ENCODE measurements around the gene VEZF1. TPM values are rescaled to one million over a fixed set of nuclear protein-coding genes. Genes with fewer than 3 reads are reported as not detected.

The VEZF1 gene
- total RNA-seq, 2 donors from 2014 or later, result 50.3 to 59.3 TPM

DNA sequence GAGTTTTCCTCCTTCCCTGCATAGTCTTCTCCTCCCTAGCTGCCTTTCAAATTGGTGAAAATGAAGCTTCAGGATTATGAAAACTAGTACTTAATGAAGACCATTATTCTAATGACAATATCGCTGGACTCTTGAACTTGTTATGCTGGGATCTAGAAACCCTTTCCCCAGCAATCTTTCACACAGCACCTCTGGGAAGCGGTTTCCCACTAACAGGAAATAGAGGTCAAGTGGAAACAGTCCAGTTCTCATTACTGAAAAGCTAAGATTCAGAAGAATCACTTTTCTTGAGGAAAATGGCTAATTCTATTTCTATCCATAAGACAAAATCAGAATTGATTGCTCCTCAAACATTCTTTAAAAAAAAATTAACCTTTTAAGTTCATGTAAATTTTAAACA lies 2.0 kb upstream of the VEZF1 start:
- DNase-seq, result no peak
- H3K36me3 Mint-ChIP-seq (ENCODE audit: low read depth), result peaks cover 1% of the 10 kb centered on the region
- H3K4me1 Mint-ChIP-seq, result peaks cover 60% of the 10 kb centered on the region
- TF ChIP-seq, protein P1, sequence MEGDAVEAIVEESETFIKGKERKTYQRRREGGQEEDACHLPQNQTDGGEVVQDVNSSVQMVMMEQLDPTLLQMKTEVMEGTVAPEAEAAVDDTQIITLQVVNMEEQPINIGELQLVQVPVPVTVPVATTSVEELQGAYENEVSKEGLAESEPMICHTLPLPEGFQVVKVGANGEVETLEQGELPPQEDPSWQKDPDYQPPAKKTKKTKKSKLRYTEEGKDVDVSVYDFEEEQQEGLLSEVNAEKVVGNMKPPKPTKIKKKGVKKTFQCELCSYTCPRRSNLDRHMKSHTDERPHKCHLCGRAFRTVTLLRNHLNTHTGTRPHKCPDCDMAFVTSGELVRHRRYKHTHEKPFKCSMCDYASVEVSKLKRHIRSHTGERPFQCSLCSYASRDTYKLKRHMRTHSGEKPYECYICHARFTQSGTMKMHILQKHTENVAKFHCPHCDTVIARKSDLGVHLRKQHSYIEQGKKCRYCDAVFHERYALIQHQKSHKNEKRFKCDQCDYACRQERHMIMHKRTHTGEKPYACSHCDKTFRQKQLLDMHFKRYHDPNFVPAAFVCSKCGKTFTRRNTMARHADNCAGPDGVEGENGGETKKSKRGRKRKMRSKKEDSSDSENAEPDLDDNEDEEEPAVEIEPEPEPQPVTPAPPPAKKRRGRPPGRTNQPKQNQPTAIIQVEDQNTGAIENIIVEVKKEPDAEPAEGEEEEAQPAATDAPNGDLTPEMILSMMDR (conservative IDR thresholded peaks at IDR 0.05), result no peak
- no peaks in the 10 kb centered on the region for H3K27me3 Mint-ChIP-seq (ENCODE audit: insufficient read depth)
- no peaks in the 10 kb centered on the region for H3K9me3 Mint-ChIP-seq
- WGBS, 2 experiments (ENCODE audit: insufficient coverage in 1 of 2, insufficient read length in 1 of 2), result 83 to 100% methylated on average over 2 of the region's 2 CpGs
- H3K27ac Mint-ChIP-seq, result no peak overlapping the region
- Histone ChIP-seq H3K27ac (ENCODE audit: low read depth, low read length) (no peak overlapping the region), H3K9ac (ENCODE audit: extremely low read depth, low read length, poor library complexity, severe bottlenecking) (no peak overlapping the region), H3K27me3 (ENCODE audit: control insufficient read depth, insufficient read depth, low read length, poor library complexity, severe bottlenecking) (no peaks in the 10 kb centered on the region), H3K9me3 (ENCODE audit: control insufficient read depth, low read length) (no peaks in the 10 kb centered on the region), H3K36me3 (ENCODE audit: control insufficient read depth, insufficient read depth, low read length) (no peaks in the 10 kb centered on the region), H3K4me1 (ENCODE audit: control insufficient read depth, insufficient read depth, low read length) (peaks cover 18% of the 10 kb centered on the region), H3K4me3 (ENCODE audit: low read length) (no peak overlapping the region)
- H3K4me3 Mint-ChIP-seq, result no peak overlapping the region

DNA sequence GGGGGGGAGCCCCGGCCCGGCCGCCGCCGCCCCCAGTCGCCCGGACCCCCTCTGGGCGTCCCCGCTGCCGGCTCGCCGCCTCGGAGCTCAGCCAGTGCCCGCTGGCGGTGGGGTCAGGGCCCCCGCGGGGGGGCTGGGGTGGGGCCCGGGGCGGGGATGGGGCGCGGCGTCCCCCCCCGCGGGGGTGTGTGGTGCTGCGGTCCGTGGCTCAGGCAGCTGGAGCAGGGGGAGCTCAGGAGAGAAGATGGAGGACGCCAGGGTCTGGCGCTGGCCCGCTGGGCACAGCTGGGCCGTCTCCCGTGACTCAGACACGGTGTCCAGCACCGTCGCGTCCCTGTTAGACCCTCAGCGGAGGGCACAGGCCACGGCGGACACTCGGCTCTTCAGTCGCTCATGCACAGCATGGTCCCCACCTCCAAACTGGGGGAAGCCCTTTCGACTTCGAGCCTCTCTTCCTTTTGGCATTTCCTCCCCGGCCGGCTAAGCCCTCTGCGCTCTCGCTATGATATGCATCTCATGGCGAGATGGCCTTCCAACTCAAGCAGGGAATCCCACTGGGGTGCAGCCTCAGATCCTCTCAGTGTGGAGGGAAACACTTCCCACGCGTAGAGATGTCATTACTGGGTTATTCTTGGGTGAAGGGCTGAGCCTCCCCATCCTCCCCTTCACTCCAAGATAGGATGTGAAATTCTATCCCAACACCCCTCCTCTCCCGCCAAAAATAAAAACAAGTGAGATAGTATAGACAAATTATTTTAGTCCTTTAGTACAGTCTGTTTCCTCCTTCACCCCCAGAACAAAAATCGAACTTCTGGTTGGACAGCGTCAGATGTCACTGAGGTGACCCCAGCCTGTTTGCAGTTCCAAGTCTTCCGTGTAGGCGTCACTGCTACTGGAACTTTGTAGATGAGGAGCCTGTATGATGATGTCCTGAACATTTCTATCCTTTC lies 522 bp upstream of the VEZF1 start:
- TF ChIP-seq, protein P1 (conservative IDR thresholded peaks at IDR 0.05), result no peak
- H3K27ac Mint-ChIP-seq, result peak overlapping the region; percentile 80
- Histone ChIP-seq H3K9ac (ENCODE audit: extremely low read depth, low read length, poor library complexity, severe bottlenecking) (peak overlapping the region; percentile 28), H3K27me3 (ENCODE audit: control insufficient read depth, insufficient read depth, low read length, poor library complexity, severe bottlenecking) (no peaks in the 10 kb centered on the region), H3K27ac (ENCODE audit: low read depth, low read length) (peak overlapping the region; percentile 95), H3K4me1 (ENCODE audit: control insufficient read depth, insufficient read depth, low read length) (peaks cover 20% of the 10 kb centered on the region), H3K36me3 (ENCODE audit: control insufficient read depth, insufficient read depth, low read length) (peaks cover 13% of the 10 kb centered on the region), H3K9me3 (ENCODE audit: control insufficient read depth, low read length) (no peaks in the 10 kb centered on the region), H3K4me3 (ENCODE audit: low read length) (peak overlapping the region; percentile 71)
- H3K36me3 Mint-ChIP-seq (ENCODE audit: low read depth), result peaks cover 9% of the 10 kb centered on the region
- no peaks in the 10 kb centered on the region for H3K9me3 Mint-ChIP-seq
- no peaks in the 10 kb centered on the region for H3K27me3 Mint-ChIP-seq (ENCODE audit: insufficient read depth)
- DNase-seq, result peak; percentile 91
- H3K4me3 Mint-ChIP-seq, result peak overlapping the region; percentile 91
- peaks cover 62% of the 10 kb centered on the region for H3K4me1 Mint-ChIP-seq
- WGBS, 2 experiments (ENCODE audit: insufficient coverage in 1 of 2, insufficient read length in 1 of 2), result 9 to 13% methylated on average over 18 to 53 of the region's 54 CpGs

DNA sequence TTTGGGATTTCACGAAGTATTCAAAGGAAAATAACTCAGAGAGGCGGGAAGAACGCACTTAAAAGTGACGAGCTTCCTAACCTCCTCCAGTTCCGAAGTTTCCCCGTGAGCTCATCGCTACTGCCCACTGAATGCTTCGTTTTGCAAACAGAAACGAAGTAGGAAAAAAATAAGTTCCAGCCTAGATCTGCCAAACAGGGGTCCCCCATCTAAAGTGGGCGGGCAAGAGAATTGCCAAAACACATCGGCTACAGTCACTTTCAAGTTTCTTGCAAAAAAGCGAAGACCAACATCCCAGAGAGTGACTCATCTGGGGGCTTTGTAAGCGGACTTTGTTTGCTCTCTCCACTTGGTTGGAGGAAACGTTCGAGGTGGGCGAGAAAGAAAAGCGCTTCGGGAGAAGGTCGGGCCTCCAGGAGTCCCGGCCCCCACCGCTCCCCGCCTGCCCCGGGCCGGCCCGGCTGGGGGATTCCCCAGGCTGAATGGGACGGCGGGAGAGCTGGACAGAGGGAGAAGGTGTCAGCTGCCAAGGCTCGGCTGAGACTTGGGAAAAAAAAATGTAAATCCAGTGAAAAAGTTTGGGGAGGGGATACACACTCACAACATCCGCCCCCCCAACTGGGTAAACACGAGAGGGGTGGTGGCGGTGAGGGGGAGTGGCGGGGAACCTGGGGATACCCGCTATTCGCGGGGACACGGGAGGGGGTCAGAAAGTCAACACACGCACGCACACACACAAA lies 1.0 kb downstream of the VEZF1 start:
- Histone ChIP-seq H3K4me3 (ENCODE audit: low read length) (peak overlapping the region; percentile 97), H3K4me1 (ENCODE audit: control insufficient read depth, insufficient read depth, low read length) (peaks cover 18% of the 10 kb centered on the region), H3K27ac (ENCODE audit: low read depth, low read length) (peak overlapping the region; percentile 95), H3K27me3 (ENCODE audit: control insufficient read depth, insufficient read depth, low read length, poor library complexity, severe bottlenecking) (no peaks in the 10 kb centered on the region), H3K36me3 (ENCODE audit: control insufficient read depth, insufficient read depth, low read length) (peaks cover 26% of the 10 kb centered on the region), H3K9me3 (ENCODE audit: control insufficient read depth, low read length) (no peaks in the 10 kb centered on the region), H3K9ac (ENCODE audit: extremely low read depth, low read length, poor library complexity, severe bottlenecking) (peak overlapping the region; percentile 84)
- TF ChIP-seq, protein P1 (conservative IDR thresholded peaks at IDR 0.05), result no peak
- H3K36me3 Mint-ChIP-seq (ENCODE audit: low read depth), result peaks cover 22% of the 10 kb centered on the region
- 0 to 1% methylated on average over 11 to 35 of the region's 38 CpGs for WGBS, 2 experiments (ENCODE audit: insufficient coverage in 1 of 2, insufficient read length in 1 of 2)
- peak overlapping the region; percentile 91 for H3K4me3 Mint-ChIP-seq
- peaks cover 69% of the 10 kb centered on the region for H3K4me1 Mint-ChIP-seq
- peak overlapping the region; percentile 95 for H3K27ac Mint-ChIP-seq
- no peaks in the 10 kb centered on the region for H3K9me3 Mint-ChIP-seq
- H3K27me3 Mint-ChIP-seq (ENCODE audit: insufficient read depth), result no peaks in the 10 kb centered on the region
- peak; percentile 85 for DNase-seq

Measured in endodermal cell (in vitro differentiated cells).